Neural cell (in vitro differentiated cells): Measurements from ENCODE around the gene ETV3L.

Experiments
- CTCF ChIP-seq: fragments of 450-650 bp; IDR thresholded peaks from 2 replicates; pipeline ENCODE4 v1.5.1; 2014; ENCODE audit warnings: antibody characterized with exemption, mild to moderate bottlenecking, moderate library complexity; ENCODE audit not compliant: poor library complexity, severe bottlenecking
- EP300 ChIP-seq: fragments of 450-650 bp; conservative IDR thresholded peaks from 2 replicates; pipeline ENCODE4 v1.6.1; 2014; ENCODE audit warnings: antibody characterized with exemption, mild to moderate bottlenecking, moderate library complexity; ENCODE audit not compliant: poor library complexity, severe bottlenecking

GRCh38 chr1:157045250-157046218 is 54.1 kb downstream of the ETV3L start, which contains the start of gene ARHGEF11:
- peak; percentile 19 for TF ChIP-seq EP300
- TF ChIP-seq CTCF: peak; percentile 7
